GM21619 (cell line): ENCODE results near the gene CFAP161.
"Not testable (repeated sequence)": the region's sequence is repeated elsewhere in the genome, so short reads cannot be mapped to it uniquely, and the experiment has no call there.

Source experiments
- ATAC-seq: cut with Tn5 transposase; IDR thresholded peaks from one replicate; pipeline ENCODE4 v1.9.1; 2021; ENCODE audit not compliant: unreplicated experiment

CFAP161 gene

DNA sequence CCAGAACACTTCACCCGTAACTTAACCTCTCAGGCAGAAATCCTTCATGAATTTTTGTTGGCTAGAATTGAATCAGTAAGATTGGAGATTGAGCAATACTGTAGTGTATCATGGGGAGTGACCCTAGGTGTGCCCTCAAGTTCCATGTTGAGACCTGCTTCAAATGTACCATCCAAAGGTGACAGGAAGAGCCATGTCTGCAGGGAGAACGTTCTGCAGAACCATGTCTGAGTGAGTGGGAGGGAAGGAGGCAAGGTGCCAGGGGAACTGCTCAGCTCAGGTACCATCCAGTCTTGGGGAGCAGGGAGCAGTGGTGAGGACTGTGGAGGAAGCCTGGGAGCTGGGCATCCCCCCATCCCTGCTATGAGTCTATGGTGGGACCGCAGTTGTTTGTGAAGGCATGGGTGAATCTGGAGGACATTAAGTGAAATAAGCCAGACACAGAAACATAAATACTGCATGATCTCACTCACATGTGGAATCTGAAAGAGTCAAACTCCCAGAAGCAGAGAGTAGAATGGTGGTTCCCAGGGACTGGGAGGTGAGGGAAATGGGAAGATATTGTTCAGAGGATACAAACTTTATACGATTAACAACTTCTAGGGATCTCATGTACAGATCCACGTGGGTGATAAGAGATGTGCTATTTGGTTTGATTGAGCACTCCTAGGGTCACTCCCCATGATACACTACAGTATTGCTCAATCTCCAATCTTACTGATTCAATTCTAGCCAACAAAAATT lies 23.3 kb downstream of the CFAP161 start:
- ATAC-seq = no peak

DNA sequence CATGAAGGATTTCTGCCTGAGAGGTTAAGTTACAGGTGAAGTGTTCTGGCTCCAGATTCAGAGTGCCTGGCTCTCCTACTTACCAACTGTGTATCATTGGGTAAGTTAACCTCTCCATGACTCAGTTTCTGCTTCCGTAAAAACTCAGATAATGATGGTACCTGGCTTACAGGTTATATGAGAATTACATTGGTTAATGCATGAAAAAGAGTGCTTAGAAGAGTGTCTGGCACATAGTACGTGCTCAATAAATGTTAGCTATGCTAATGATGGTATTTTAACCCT lies 23.8 kb downstream of the CFAP161 start:
- no peak for ATAC-seq

DNA sequence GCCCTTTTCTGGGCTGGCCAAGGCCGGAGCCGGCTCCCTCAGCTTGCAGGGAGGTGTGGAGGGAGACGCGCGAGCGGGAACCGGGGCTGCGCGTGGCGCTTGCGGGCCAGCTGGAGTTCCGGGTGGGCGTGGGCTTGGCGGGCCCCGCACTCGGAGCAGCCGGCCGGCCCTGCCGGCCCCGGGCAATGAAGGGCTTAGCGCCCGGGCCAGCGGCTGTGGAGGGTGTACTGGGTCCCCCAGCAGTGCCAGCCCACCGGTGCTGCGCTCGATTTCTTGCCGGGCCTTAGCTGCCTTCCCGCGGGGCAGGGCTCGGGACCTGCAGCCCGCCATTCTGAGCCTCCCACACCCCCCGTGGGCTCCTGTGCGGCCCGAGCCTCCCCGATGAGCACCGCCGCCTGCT lies 24.5 kb downstream of the CFAP161 start:
- ATAC-seq = not testable (repeated sequence)

DNA sequence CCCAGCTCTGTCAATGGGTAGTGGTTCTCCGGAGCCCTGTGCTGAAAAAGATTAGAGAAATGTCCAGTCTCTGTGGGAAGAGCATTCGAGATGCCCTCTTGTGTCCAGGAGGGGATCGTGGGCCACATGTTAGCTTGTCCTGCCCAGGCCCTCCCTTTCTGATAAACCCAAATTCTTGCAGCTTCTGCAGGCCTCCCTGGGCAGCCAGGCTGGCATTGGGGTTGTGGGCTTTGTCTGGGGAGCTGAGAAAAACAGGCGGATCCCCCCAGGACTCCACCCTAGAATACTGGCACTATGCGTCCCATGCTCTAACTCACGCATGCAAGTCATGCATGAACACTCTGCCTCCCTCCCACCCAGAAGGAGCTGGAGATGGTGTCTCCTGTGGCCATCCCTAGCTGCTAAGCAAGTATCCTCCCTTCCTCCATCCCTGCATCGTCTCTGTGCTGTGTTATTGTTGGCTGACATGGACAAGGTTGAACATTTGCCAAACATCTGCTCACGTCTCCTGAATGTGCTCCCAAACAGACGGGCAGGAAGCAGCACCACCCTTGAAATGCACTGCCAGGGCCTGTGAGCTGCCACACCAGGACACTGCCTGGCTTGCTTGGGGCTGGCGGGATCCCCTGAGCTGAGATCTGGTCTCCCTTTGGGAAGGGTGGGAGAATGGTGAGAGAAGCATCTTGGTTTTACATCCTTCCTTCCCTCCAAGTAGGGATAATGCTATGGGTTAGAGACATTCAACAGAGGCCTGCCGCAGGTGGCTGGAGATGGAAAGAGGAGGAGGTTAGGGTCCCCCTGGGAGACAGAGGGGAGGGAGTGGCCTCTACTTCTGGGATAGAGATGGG lies 26.5 kb downstream of the CFAP161 start:
- ATAC-seq = no peak

DNA sequence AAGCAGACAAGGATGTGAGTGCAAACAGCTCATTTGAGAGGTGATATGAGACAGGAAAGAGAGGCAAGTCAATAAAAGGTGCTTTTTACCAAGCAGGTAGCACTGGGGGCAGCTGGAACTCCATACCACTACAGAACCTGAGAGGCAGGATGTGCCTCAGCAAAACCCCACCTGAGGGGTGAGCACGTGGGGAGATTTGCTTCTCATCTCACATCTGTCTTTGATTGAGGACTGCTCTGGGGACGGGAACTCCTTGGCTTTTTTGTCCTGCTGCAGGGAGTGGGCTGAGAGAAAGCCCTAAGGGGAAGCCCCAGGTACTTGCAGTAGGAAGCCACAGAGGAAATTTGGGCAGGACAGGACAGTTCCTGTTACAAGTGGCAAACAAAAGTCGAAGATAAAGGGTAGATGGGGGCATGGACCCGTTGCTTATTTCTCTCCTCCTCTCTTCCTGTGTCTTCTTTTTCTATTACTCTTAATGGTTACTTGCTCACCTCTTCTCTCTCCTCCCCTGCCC lies 27.1 kb downstream of the CFAP161 start:
- ATAC-seq = no peak

DNA sequence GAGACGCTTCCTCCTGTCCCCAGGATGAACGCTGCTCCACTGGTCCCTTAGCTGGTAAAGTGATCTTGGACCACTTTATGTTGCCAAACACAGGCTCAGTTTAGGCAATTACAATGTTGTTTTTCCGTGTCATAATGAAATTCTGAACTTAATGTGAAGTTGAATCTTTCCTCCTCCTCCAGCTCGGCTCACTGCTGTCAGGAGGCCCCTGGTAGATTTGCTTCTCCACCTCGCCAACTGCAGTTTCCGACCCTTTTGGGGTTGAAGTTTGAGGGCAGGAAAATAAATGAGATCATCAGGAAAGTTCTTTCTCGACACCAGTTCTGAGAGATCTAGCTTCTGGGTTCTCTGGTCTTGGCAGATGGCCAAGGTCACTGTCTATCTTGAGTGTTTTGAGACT lies 27.8 kb downstream of the CFAP161 start:
- ATAC-seq = no peak

DNA sequence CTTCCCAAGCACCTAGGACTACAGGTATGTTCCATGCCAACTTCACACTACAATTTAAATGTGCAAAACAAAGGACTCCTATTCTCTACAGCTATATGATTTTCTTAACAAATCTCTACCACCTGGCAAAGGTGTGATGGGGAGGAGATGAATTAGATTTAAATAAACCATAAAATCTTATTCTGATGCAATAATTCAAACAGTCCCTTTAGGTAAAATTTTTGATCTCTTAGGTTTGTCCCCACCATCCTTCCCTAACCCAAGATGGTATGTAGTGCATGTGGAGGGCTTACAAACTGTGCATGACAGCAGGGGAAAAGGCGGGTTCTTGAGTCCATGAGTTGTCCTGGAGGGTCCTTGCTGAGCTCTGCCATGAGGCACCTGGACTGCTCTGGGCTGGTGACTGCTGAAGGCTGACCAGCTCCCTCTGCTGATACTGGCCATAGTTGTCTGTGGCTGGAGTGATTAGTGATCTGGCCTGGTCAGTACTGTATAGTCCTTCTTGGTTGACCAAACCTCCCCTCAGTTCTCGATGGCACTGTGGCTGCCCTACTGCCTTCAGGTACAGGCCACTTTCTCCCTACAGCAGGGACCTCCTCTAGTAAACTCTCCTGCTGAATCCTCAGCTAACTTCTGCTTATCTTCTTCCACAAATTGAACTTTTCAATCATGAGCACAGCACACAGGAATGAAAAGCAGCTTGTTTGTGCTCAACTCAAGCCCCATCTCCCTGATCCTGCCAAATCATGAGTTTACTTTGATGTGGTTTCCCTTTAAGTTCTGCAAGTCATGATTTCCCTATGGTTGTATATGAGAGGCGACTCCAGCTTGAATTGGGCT lies 30.1 kb downstream of the CFAP161 start:
- no peak for ATAC-seq

DNA sequence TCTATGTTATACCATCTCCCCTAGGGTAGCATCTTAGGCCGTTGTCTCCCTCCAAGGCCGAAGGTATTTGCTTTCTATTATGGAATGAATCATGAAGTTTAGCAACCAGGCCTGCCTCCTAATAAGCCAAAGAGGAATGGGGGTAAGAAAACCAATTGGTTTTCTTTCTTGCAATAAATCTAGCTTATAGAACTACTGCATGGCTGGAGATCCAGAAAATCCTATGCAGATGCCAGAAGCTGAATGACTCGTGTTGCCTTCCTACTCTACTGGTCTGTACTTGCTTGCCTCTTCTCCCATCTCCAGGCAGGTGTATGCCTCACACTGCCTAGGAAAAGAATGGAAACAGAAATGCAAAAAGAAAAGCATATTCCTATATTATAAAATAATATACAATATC lies 31.5 kb downstream of the CFAP161 start:
- ATAC-seq = no peak

DNA sequence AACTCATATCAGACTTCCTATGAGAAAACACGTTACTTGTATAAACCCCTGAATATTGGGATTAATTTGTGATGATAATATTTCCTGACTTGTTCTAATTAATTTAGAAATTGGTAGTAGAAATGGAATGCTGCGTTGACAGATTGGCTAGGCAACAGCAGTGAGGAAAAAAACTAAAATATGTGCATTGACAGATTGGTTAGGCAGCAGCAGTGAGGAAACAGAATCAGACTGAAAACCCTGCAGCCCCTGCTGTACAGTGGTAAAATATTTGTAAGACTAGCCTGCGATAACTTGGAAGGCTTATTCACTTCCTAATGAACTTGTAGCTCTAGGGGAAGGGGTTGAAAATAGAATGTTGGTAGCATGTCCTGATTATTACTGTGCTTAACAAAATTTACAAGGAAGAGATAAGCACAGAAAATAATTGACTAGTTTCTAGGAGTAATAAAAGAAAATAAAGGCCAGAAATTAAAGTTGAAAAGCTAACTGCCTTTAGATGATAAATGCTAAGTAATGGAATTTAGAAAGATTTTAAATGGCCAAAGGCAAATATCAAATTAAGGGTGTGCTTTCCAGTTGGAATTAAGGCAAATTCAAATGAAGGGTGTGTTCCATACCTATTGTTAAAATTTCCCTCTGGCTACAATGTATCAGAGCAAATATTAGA lies 32.7 kb downstream of the CFAP161 start:
- ATAC-seq = no peak

DNA sequence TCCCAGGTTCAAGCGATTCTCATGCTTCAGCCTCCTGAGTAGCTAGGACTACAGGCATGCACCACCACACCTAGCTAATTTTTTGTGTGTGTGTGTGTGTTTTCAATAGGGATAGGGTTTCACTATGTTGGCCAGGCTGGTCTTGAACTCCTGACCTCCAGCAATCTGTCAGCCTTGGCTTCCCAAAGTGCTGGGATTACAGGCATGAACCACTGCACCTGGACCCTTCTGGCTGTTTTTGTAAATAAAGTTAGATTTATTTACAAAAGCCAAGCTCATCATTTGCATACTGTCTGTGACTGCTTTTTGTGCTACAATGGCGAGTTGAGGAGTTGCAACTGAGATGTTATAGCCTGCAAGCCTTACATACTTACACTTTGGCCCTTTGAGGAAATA lies 34.1 kb downstream of the CFAP161 start:
- ATAC-seq = no peak

DNA sequence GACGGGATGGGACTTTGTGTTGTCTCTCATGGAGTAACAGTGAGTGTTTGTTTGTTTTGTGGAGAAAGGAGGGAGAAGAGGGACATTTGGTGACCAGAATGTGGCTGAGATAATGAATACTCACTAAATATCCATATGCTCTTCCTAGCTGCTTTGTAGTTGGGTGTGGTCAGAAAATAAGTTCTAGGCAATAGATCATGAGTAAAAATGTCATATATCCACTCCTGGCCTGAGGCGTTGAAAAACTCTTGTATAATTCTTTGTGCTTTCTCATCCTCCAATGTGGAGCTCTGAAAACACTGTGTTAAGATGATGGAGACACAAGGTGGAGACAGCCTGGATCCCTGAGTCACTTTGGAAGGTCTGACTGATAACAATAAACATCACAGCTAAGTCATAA lies 34.6 kb downstream of the CFAP161 start:
- no peak for ATAC-seq

DNA sequence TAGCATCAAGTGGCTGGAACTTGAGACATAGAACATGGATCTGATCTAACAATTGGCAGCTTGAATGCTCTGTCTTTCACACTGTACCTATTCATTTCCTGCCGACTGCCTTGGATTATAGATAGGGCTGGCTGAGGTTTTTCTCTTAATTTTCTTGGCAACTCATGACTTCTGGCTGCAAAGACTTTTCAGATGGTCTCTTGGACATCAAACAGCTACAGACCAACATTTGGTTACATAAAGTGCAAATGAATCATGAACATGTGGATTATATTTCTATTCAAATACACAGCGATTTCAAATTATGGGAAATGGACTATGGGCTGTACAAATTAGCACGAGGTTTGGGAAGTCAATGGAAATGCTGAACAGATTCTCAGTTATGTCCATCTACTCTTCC lies 36.4 kb downstream of the CFAP161 start:
- no peak for ATAC-seq

DNA sequence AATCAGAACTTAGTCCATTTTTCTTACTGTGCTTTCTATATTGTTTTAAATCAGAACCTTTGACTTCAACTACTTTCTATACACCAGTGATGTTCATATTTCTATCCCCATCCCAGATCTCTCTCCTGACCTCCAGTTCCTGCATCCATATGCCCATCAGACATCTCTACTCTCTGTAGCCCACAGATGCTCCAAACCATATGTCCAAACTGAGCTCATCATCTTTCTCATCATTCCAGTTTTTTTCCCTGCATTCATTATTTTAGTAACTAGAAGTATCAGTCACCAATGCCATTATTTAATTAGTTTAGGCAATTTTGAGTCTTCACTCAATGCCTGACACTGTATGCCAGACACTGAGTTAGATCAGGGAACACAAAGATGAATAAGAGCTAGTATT lies 37.2 kb downstream of the CFAP161 start:
- no peak for ATAC-seq

DNA sequence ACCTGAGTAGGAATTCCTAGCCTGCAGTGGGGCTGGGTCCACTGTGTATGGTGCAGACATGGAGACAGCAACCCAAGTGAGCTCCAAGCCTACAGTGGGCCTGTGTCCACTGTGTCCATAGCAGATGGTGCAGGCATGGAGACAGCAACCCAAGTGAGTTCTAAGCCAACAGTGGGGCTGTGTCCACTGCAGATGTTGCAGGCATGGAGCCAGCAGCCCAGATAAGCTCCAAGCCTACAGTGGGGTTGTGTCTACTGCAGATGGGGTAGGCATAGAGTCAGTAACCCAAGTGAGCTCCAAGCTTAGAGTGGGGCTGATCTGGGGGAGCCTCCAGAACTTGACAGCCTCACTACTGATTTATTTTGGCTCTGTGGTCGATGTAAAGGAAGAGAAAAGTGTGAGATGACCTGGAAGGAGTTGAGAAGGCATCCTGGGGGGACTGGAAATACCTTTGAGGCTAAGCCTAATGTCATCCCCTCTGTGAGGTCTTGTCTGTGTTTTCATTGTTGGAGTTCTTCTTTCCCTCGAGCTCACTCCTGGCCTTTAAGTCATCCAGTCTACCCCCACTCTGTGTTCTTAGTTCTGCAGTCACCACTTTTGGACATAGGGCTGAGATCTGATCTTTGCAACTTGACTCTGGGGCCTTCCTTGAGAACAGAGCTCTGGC lies 40.2 kb downstream of the CFAP161 start:
- no peak for ATAC-seq

DNA sequence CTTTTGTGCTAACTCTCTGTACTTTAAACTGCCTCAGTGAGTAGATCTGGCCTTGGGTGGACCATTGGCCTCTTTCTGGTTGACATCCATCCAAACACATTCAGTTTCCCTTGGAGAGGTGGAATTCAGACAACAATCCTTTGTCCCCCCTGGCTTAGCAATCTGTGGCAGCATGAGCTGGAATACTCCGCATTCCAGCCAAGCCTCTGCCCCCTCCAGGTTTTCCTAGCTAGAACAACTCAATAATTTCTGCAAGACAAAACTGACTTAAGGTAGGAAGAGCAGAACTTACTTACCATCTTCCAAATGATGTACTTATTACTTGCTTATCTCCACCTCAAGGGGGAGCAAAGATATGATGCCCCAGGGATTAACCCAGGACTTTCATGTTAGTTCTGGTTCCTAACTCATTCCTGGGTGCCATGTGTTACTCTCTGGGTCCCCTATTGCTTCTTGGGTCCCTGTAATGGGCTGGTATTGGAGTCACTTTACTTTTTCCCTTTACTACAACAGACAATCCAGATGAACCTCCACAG lies 40.8 kb downstream of the CFAP161 start:
- ATAC-seq = no peak

DNA sequence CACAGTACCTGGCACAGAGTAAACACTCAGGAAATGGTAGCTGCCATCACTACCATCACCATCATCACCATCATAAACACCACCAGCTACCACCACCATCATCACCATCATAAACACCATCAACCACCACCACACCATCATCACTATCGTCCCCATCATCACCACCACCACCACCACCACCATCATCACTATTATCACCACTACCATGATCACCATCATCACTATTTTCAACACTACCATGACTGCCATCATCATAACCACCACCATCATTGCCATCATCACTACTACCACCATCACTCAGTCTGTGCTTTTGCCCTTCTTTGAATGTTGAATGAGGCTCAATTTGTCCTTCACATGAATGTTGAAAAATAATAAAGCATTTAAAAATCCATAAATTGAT lies 41.4 kb downstream of the CFAP161 start:
- no peak for ATAC-seq

DNA sequence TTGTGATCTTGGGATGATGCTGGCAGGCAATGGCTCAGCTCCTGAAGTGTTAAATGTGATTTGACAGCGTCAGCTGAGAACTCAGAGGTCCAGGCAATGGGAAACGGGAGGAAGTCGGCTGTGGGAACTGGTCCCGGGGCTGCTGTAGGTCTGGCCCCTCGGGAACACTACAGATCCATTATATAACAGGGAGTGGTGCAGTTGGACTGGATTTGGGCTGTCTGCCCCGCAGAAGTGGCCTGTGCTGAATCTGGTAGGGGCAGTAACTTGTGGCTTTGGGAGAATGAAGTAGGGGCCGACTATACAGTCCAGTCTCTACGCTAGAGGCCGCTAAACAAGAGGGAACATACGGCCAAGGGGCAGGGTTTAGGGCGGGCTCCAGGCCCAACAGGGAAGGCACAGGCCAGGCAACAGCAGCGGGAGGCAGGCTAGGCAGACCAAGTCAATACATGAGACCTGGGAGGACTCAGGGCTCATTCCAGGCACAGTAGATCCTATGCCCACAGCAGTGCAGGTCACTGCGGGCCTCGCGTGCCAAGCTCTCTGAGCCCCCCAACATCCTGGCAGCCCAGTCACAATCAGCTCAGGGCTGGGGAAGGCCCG lies 42.3 kb downstream of the CFAP161 start:
- no peak for ATAC-seq

DNA sequence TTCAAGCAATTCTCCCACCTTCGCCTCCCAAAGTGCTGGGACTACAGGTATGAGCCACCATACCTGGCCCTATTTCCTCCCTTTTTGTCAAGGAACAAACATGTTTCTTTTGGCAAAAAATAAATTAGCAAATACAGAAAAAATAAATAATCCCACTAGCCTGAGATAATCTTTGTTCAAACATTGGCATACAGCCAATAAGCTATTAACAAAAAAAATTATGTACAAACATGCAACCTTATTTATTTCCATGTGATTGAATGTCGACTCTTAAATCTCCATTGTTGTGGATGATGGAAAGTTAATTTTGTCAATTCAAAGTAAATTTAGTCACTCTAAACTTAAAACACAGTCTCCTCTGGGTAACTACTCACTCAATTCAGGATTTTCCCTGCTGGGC lies 44.3 kb downstream of the CFAP161 start:
- no peak for ATAC-seq

DNA sequence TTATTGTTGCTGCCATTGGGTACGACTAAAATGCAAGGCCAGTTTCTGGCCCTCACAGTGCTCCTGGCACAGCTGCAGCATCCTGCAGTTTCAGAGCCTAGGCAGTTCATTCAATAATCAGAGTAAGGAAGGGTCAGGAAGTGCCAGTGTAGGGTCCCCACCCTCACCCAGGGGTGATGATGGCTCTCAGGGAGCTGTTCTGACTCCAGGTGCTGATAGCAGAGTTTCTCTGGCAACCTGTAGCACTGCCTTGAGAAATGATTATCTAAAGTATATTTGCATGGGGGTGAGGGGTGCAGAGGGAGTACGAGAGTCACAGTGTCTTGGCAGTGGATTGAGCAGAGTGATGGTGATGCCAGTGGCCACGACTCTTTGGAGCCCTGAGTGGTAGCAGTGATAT lies 47.1 kb downstream of the CFAP161 start:
- ATAC-seq = no peak
